PC-3 (cell line): ENCODE data around the gene SSBP2. TPM values are rescaled to one million over a fixed set of nuclear protein-coding genes. Genes with fewer than 3 reads are reported as not detected.

ENCODE experiments used
- ATAC-seq: fragments of 200-7000 bp; cut with Tn5 transposase; 2 replicates; pipeline ENCODE4 v1.9.1; 2020; ENCODE audit warnings: mild to moderate bottlenecking, moderate library complexity
- BruUV-seq: library from RNA; stranded (reverse); fragments of 400-500 nt; replicated peaks from 2 replicates; lab custom pipeline; 2021; lab: Mats Ljungman, UMichigan
- CTCF ChIA-PET: fragments of 300-600 bp; sonication (Branson Sonifier 250); formaldehyde crosslinking; loops from one replicate; lab custom pipeline; 2022; ENCODE audit warnings: antibody characterized with exemption; lab: Charles Lee
- POLR2A ChIA-PET: fragments of 300-600 bp; sonication (Branson Sonifier 250); formaldehyde crosslinking; loops from one replicate; lab custom pipeline; 2022; ENCODE audit warnings: antibody characterized with exemption; ENCODE audit not compliant: unreplicated experiment; lab: Charles Lee
- DNase-seq: peaks from one replicate; pipeline ENCODE4 v3.0.0-alpha.2; 2015
- H2AFZ ChIP-seq: fragments of 300-600 bp; sonication (generic); 2 replicates; pipeline ENCODE4 v1.6.0; 2016; ENCODE audit warnings: antibody characterized with exemption, low read length
- H3F3A ChIP-seq: fragments of 300-600 bp; sonication (generic); one replicate; pipeline ENCODE4 v1.6.0; 2017; ENCODE audit warnings: antibody characterized with exemption, low read length, control low read depth, mild to moderate bottlenecking; ENCODE audit not compliant: unreplicated experiment
- H3K27ac ChIP-seq: fragments of 300-600 bp; sonication (generic); 2 replicates; pipeline ENCODE4 v1.5.1; 2016; ENCODE audit warnings: mild to moderate bottlenecking, low read length
- H3K27me3 ChIP-seq: fragments of 300-600 bp; sonication (generic); 2 replicates; pipeline ENCODE4 v1.6.1; 2016; ENCODE audit warnings: low read length, mixed read lengths
- H3K36me3 ChIP-seq: fragments of 300-600 bp; sonication (generic); 2 replicates; pipeline ENCODE4 v1.6.1; 2016; ENCODE audit warnings: low read depth, mixed run types, low read length, mixed read lengths
- H3K4me1 ChIP-seq: fragments of 300-600 bp; sonication (generic); 2 replicates; pipeline ENCODE4 v1.5.1; 2016; ENCODE audit warnings: low read length; ENCODE audit not compliant: insufficient read depth
- H3K4me2 ChIP-seq: fragments of 300-600 bp; sonication (generic); 2 replicates; pipeline ENCODE4 v1.6.0; 2016; ENCODE audit warnings: low read length
- H3K4me3 ChIP-seq: fragments of 300-600 bp; sonication (generic); 2 replicates; pipeline ENCODE4 v1.5.1; 2016; ENCODE audit warnings: mild to moderate bottlenecking, low read length, mixed read lengths
- H3K79me2 ChIP-seq: fragments of 300-600 bp; sonication (generic); 2 replicates; pipeline ENCODE4 v1.6.1; 2017; ENCODE audit warnings: low read length, mixed read lengths
- H3K9ac ChIP-seq: fragments of 300-600 bp; sonication (generic); 2 replicates; pipeline ENCODE4 v1.6.0; 2016; ENCODE audit warnings: mild to moderate bottlenecking, low read length
- H3K9me2 ChIP-seq: fragments of 300-600 bp; sonication (generic); replicated peaks from 2 replicates; pipeline ENCODE4 v1.6.1; 2016; ENCODE audit warnings: mixed run types, low read length, mixed read lengths
- H3K9me3 ChIP-seq: fragments of 300-600 bp; sonication (generic); 2 replicates; pipeline ENCODE4 v1.6.1; 2016; ENCODE audit warnings: low read length, mixed read lengths
- H4K20me1 ChIP-seq: fragments of 300-600 bp; sonication (generic); 2 replicates; pipeline ENCODE4 v1.6.1; 2016; ENCODE audit warnings: low read length, mixed read lengths
- CTCF ChIP-seq: fragments of 300-600 bp; sonication (generic); conservative IDR thresholded peaks from 2 replicates; pipeline ENCODE4 v1.5.1; 2017; ENCODE audit warnings: antibody characterized with exemption, low read depth, mild to moderate bottlenecking, low read length
- EZH2 ChIP-seq: fragments of 300-600 bp; sonication (generic); IDR thresholded peaks from one replicate; pipeline ENCODE4 v1.6.1; 2017; ENCODE audit warnings: antibody characterized with exemption, mild to moderate bottlenecking, low read length; ENCODE audit not compliant: unreplicated experiment
- EZH2phosphoT487 ChIP-seq: fragments of 300-600 bp; sonication (generic); IDR thresholded peaks from 2 replicates; pipeline ENCODE4 v1.6.1; 2018; ENCODE audit warnings: mild to moderate bottlenecking, antibody characterized with exemption, low read length, borderline replicate concordance
- intact Hi-C: fragments of 100-400 bp; cut with micrococcal nuclease; formaldehyde crosslinking; loops from 2 replicates; pipeline ENCODE4 v1.9.0; 2023
- total RNA-seq: library from RNA; depleted of rRNA; stranded (reverse); fragments of >200 nt; gene quantifications from 2 replicates; pipeline ENCODE4 v1.2.3, GENCODE V29; 2014

SSBP2 gene
- total RNA-seq, 1 experiment from 2014 or later: 5.8 TPM

GRCh38 chr5:81522571-81522970 lies 228.3 kb downstream of the SSBP2 start:
- Histone ChIP-seq H4K20me1 (no peaks in the 10 kb centered on the region), H3K27ac (no peak overlapping the region), H3K79me2 (no peaks in the 10 kb centered on the region), H3K4me1 (peaks cover 5% of the 10 kb centered on the region; the same call in 1 of the 2 replicates), H3K9ac (no peak overlapping the region), H3K9me2 (no peaks in the 10 kb centered on the region), H3K36me3 (no peaks in the 10 kb centered on the region), H2AFZ (no peak overlapping the region), H3F3A (no peaks in the 10 kb centered on the region), H3K9me3 (no peaks in the 10 kb centered on the region), H3K4me3 (no peak overlapping the region), H3K4me2 (no peak overlapping the region), H3K27me3 (no peaks in the 10 kb centered on the region)
- no peak for DNase-seq
- POLR2A ChIA-PET: no interaction called here
- intact Hi-C loops: no loop called here
- TF ChIP-seq CTCF (no peak), EZH2phosphoT487 (no peak), EZH2 (no peak)
- CTCF ChIA-PET: no interaction called here
- ATAC-seq: no peak
- BruUV-seq: no TSS peak

- ChIA-PET POLR2A (no interaction called here), CTCF (no interaction called here)
- Histone ChIP-seq H3K9ac (no peak overlapping the region), H3K4me2 (no peak overlapping the region), H3K27ac (no peak overlapping the region), H3K4me1 (peaks cover 5% of the 10 kb centered on the region; the same call in 1 of the 2 replicates), H3K79me2 (no peaks in the 10 kb centered on the region), H3K27me3 (no peaks in the 10 kb centered on the region), H3K4me3 (no peak overlapping the region), H3K9me3 (no peaks in the 10 kb centered on the region), H3K9me2 (no peaks in the 10 kb centered on the region), H4K20me1 (no peaks in the 10 kb centered on the region), H3F3A (no peaks in the 10 kb centered on the region), H3K36me3 (no peaks in the 10 kb centered on the region), H2AFZ (no peak overlapping the region)
- BruUV-seq: no TSS peak
- intact Hi-C loops: no loop called here
- no peak for TF ChIP-seq EZH2
- no peak for TF ChIP-seq EZH2phosphoT487
- no peak for TF ChIP-seq CTCF
- DNase-seq (no peak), ATAC-seq (no peak)
Observed at GRCh38 chr5:81520769-81521168, 230.1 kb downstream of the SSBP2 start.

- Histone ChIP-seq H3K4me1 (no peaks in the 10 kb centered on the region; the same call in 1 of the 2 replicates), H3F3A (no peaks in the 10 kb centered on the region), H3K9me2 (no peaks in the 10 kb centered on the region), H3K79me2 (no peaks in the 10 kb centered on the region), H3K4me2 (no peak overlapping the region), H3K27me3 (no peaks in the 10 kb centered on the region), H4K20me1 (no peaks in the 10 kb centered on the region), H3K9me3 (no peaks in the 10 kb centered on the region), H3K4me3 (no peak overlapping the region), H2AFZ (no peak overlapping the region), H3K27ac (no peak overlapping the region), H3K36me3 (no peaks in the 10 kb centered on the region), H3K9ac (no peak overlapping the region)
- POLR2A ChIA-PET: interaction anchor here (0.6 kb wide), 1 partner anchor 305 kb away, joined by 13 read pairs; no protein-coding TSS in a partner anchor
- CTCF ChIA-PET: no interaction called here
- no peak for TF ChIP-seq EZH2
- no peak for TF ChIP-seq CTCF
- TF ChIP-seq EZH2phosphoT487: no peak
- intact Hi-C loops: no loop called here
- ATAC-seq (no peak), DNase-seq (no peak)
- BruUV-seq: no TSS peak
Observed at GRCh38 chr5:81519217-81519905, 231.5 kb downstream of the SSBP2 start.
